NCI-H345 treated with DMSO at 0.1 percent for 48 hours (cell line): ENCODE data around the gene UBR4.
"Not testable (repeated sequence)": the region's sequence is repeated elsewhere in the genome, so short reads cannot be mapped to it uniquely, and the experiment has no call there.

Source experiments
- DNase-seq: peaks from one replicate; lab custom pipeline; 2025; ENCODE audit not compliant: unreplicated experiment; lab: John Stamatoyannopoulos, UW

UBR4 gene

DNA sequence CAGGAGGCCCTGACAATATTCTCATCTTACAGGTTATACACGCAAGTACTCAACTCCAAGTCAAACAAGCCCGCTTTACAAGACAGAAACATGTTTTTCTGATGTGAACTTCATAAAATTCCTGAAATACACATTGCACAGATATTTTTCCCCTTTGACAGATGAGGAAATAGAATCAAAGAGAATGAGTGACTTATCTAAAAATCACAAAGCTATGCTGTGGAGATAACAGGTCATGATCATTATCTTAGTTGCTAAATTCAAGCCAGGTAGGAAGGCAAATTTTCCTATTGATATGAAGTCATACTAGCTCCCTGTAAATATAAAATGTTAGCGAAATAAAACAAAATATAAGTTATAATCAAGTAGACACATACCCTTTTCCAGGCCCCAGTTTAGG lies 18.3 kb downstream of the UBR4 start:
- DNase-seq: no peak

DNA sequence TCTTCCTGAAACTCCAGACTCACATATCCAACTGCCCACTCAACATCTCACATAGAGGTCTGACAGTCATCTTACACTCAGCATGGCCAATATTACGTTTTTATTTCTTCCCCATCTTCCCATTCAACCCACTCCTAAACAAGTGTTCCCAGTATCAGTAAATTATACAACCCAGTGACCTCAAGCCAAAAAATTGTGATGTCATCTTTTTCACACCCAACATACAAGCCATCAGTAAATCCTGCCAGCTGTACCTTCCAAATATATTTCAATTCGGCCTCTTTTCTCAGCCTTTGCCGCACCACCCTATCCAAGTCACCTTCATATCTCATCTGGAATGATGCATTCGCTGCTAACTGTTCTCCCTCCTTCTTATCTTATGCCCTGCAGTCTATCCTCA lies 19.6 kb downstream of the UBR4 start:
- DNase-seq: no peak

DNA sequence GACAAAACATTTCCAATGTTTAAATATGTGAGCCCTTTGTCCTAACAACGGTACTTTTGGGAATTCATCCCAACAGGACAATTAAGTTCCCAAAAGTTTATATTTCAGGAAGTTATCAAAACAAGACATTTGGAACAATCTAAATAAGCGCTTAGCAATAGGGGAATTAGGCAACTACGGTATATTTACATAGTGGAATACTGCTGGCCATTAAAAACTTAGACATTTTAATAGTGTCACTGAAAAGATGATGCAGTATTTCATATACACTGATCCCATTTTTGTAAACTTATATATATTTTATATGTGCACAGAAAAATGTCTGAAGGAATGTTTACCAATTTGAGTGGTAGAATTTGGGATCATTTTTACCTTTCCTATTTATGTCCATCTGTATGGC lies 20.8 kb downstream of the UBR4 start:
- DNase-seq: no peak

DNA sequence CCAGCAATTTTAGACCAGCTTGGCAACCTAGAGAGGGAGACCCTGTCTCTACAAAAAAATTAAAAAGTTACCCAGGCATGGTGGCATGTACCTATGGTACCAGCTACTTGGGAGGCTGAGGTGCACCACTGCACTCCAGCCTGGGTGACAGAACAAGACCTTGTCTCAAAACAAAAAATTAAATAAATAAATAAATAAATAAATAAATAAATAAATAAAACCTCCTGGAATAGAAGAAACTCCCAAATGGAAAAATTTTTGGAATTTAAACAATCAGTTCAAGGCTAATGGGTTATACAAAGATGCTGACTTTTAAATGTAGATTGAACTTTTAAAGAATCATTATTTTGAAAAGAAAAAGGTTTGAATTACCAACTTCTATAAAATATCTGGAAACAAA lies 22.2 kb downstream of the UBR4 start:
- no peak for DNase-seq

DNA sequence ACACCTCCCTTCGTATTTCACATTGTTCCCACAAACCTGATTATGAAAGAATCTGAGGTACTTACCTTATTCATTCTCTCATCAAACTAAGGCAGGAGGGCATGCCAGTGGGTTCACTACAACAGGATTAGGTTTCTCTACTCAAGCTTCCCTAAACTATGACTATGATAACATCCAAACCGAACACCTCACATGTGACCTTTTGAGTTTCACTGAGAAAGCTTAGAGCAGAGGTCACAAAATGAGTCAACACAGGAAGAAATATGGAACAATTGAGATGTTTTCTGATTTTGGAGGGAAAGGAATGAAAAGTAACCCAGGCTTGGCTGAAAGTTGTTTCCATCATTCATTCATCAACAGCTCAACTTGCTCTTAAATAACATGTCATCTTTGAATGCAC lies 24.1 kb downstream of the UBR4 start:
- DNase-seq: no peak

DNA sequence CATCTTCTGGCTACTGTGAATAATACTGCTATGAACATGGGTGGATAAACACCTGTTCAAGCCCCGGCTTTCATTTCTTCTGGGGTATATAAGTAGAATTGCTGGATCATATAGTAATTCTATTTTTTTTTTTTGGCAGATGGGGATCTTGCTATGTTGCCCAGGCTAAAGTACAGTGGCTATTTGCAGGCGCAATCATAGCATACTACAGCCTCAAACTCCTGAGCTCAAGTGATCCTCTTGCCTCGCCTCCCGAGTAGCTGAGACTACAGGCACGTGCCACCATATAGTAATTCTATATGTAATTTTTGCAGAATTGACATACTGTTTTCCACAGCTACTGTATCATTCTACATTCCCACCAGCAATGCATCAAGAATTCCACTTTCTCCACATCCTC lies 27.8 kb downstream of the UBR4 start:
- DNase-seq: no peak

DNA sequence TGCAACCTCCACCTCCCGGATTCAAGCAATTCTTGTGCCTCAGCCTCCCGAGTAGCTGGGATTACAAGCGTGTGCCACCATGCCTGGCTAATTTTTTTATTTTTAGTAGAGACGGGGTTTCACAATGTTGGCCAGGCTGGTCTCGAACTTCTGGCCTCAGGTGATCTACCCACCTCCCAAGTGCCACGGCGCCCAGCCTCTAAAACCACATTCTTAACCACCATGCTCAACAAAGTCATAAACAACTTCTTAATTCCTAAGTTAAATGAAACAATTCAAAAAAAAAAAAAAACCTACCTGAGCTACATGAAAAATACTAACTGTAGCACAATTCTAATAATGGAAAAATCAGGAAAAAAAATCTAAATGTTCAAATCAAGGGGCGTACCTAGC lies 29.8 kb downstream of the UBR4 start:
- not testable (repeated sequence) for DNase-seq

DNA sequence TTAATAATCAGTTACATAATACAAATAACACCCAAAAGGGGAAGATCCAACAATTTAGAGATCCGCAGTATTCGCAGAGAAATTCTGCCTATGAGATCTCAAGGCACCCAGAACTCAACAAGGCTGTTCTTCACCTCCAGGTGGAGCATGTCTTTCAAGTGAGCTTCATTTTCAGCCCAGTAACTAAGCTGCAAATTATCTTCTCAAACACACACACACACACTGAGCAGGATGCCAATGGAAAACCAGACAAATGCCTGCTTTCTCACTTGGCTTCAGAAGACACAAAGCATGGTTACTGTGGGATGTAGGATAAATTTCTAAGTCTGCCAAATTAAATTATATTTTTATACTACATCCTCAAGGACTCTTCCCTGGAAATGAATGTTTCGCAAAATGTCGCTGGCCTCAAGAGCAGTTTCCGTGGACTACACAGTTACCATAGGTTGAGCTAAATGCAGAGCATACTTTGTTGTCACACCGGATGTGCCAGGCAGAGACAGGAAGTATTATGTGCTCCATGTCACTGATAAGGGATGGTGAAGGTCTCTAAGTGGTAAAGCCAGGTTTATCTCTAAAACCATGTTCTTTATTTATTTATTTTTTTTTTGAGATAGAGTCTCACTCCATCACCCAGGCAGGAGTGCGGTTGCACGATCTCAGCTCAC lies 30.3 kb downstream of the UBR4 start:
- DNase-seq: no peak

DNA sequence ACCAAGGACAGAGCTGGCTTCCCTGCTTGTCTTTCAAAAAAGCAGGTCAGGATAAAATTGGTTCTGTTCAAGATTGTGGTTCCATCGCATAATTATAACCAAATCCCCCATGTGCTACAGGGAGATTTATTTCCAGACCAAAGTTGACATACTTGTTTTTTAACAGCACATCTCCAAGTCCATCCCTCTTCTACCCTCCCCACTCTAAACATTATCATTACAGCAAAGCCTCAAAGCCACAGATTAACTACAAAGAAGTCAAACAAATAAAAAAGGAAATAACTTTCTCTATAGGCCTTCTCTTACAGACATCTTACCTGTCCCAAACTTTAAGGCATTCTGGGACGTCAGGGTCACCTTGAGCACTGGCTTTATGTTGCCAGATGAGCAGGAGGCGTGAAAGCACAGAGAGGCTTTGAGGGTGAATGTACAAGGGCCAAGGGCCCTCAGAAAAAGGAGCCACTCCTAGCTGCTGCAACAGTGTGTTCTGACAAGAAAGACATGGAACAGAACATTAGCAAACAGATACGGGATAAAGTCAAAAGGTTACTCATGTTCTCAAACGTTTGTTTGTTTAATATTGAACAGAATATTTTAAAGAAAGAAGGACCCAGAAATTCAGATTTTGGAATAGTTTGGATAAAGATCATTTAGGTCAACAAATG lies 31.2 kb downstream of the UBR4 start:
- no peak for DNase-seq

DNA sequence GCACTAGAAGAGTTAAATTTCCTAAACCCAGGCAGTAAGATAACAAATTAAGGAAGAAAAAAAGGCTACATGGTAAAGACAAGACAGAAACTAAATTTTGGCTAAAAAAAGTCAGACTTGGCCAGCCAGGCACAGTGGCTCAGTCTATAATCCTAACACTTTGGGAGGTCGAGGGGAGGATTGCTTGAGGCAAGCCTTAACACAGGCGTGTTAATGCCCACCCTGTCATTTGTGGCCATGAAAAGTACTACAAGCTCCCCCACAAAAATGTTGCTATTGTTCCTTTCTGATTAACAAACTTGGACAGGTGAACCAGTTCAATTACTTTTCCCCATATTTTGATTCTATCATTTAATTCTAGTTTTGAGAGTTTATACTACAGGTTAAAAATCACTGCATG lies 32.3 kb downstream of the UBR4 start:
- no peak for DNase-seq

DNA sequence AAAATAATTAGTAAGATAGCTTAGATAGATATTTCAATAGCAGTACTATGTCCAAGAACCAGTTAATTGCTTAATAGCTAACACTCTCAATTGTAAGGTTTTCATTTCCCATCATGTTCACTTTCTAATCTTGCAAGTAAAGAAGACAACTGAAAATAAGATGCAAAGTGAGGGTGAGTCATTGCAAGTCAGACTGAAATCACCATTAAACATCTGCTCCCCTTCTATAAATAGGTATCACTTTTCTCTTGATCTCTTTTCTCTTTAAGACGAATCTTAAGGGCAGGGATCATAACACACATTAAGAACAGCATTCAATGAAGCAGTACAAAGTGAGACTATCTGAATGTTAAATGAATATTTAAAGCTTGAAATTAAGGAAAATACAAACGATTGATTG lies 40.4 kb downstream of the UBR4 start:
- DNase-seq: no peak

DNA sequence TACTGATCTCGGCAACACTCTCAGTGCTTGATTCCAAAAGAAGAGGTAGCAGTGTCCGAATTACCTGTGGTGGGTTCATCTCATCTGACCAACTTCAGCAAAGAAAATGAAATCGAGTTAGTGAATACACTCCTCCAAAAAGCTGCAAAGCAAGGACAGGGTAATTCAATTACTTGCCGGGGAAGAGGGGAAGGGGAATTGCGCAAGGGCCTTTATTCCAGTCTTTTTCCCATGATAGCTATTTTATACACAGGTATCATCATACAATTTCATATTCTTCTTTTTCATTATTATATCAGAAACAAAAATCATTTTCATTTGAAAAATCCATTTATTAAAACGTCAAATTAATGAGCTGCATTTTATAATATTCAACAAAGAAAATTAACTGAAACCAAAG lies 42.9 kb downstream of the UBR4 start:
- DNase-seq: no peak

DNA sequence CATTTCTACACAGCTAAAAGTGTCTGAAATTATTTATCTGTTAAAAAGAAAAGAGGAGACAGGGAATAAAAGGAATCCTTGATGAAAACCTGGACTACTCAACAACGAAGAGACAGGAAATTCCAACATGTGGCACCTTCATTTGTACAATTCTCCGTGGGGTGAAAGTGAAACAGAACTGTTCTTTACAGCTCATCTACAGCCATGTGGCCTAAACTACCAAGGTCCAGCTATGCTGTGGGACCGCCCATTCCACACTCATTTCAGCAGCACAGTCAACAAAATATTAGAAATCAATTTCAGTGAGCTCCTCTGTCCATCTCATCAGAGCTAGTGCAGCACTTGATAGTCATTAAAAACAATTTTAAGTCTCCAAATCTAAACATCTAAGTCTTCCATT lies 44.0 kb downstream of the UBR4 start:
- no peak for DNase-seq

DNA sequence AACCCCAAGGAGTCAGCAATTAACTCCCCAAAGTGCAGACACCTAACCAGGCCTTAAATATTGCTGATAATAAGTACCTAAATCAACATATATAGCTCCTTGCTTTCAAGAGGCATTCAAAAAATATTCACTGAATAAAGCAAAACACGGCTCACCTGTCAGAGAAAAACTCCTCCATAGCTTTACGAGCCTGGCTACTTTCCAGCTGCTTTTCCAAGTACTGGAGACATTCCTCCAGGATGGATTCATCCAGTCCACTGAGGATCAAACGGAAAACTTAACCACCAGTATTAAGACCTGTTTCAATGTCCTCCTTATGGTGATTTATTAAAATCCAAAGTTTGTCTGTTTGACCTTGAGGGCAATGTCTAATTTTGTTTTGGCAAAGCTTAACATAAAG lies 44.6 kb downstream of the UBR4 start:
- no peak for DNase-seq

DNA sequence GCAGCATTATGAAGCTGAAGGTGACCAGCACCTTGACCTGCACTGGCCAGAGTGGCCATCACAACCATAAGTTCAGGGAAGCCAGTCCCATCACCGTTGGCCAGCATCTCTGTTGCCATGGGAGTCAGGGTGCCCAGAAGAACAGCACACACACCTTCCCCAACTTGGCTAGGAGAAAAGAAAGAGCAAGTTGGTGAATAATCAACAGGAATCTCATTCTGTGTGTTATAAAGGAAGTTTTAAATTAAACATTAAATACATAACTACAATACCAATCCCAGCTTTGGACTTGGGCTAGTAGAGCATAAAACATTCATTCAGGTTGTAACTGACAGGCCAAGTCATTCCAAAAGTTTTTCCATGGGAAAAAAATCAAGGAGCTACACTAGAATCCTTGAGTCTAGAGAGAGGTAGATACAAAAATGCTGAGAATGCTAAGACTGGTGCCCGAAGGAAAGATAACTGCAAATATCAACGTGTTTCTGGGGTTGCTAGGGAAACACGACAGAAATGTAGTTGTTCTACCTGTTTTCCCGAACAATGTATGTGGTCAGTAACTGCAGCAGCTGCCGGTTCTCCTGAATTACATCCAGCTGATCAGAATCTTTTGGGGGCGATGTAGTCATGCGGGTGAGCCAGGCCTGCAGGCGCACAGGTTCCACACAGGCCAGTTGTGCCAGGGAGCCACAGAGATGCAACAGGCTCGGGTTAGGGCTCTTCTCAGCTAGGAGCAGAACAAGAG lies 45.6 kb downstream of the UBR4 start:
- no peak for DNase-seq

DNA sequence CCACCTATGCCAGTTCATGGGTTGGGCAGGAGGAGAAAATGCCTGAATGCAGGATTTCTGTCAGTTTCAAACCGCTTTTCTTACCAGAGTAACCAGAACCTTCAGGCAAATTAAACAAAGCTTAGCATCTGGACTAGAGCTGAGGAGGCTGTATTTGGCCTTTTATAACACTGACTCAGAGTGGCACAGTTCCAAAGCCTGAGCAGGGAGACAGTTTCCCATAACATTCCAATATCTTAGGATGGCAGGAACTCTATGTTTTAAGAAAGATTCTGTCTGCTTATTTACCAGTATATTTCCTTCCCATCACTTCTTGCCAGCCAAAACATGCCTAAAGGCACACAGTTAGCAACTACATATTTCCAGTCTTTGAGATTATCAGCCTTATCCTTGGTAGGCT lies 46.8 kb downstream of the UBR4 start:
- no peak for DNase-seq

DNA sequence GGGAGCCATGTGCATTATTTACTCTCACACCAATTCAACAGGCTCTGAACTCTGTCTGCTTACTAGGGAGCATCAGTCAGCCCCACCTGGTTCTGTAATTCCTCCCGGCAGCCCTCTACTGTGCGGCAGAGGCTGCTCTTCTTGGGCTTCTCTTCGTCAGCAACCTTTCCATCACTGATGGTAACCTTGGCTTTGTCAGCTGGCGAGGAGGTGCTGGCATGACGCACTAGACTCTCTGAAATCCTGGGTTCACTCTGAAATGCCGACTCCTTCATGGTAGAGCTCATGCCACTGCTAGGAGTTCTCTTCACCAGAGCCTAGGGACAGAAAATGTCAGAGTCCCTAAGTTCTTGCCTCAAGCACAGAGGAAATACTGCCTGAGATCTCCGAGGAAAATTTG lies 49.2 kb downstream of the UBR4 start:
- no peak for DNase-seq

DNA sequence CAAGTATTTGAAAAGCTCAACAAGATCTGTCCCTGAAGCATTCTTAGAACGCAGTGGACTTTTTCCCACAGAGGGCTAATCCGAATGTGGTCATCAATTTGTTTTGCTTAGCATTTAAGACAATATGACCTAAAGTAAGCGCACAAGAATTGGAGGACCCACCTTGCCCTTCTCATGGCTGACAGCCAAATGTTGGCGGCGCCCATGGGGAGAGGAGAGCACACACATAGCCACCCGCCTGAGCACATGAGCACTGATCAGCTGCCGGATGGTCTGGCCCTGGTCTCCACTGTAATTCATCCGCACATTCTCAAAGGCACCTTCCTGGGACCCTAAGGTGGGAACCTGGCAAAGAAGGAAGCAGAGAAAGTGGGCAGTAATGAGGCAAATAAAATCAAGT lies 52.4 kb downstream of the UBR4 start:
- DNase-seq: no peak

DNA sequence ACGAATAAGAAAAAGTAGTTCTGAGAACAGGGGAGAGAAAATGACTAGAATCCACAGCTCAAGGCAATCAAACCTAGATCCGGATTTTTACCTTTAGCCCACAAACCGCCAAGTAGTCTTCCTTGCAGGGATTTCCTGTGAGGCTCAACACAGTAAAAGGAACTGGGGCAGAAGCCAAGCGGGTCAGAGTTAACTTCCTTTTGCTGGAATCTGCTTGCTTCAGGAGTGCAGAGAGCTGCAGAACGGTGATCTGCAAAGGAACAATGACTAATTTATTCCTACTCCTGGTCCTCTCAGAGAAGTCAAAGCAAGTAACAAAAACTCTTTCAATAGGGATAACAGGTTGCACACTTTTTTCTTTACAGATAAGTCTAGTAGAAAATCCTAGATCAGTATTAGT lies 53.4 kb downstream of the UBR4 start:
- no peak for DNase-seq

DNA sequence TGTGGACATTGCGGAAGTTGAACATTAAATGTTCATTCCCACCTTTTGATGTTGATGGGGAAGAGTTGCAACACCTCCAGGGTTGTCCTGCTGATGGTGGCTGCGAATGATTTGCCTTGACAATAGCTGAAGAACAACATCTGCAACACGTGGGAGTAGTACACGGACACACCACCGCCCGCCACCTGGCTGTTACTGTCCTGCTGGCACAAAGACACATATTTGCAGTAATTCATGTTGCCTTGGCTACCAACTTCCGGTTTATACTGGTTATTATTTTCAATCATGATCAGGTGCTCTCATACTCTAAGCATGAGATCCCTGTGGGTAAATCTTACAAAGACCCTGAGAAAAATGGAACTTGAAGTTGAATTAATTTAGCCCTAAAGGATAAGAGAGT lies 55.2 kb downstream of the UBR4 start:
- DNase-seq: no peak

DNA sequence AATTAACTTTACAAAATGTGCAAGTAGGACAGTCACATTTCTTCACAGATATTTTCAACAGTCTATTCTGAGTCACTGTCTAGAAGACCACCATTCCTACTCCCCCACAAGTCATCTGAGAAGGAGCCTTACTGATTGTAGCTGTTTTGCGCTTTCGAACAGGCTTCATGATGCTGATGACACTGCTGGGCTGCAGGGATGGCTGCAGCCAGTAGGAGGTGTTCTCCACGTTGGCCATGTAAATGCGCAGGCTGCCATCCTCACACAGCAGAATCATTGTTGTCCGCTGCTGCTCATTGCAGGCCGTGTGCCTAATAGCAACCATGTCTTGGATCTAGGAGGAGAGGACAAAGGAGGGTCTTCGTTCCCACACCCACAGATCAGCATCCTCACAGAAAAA lies 56.9 kb downstream of the UBR4 start:
- DNase-seq: no peak

DNA sequence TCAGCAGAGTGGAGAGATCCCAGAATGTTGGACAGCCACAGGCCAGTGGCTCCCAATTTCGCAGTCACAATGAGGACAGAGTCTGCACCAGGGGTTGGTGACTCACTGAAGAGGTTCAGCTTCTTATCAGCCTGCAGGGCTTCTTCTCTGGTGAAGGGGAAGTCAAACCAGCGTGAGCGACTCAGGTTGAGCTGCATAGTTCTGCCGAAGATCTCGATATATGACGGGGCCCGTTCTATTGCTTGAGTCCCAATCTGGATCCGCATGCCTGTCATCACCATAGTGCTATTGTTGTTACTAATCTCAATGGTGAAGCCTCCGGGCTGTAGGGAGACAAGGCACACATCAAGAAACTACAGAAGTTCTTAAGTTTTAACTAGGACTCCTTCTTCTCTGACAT lies 58.5 kb downstream of the UBR4 start:
- no peak for DNase-seq

DNA sequence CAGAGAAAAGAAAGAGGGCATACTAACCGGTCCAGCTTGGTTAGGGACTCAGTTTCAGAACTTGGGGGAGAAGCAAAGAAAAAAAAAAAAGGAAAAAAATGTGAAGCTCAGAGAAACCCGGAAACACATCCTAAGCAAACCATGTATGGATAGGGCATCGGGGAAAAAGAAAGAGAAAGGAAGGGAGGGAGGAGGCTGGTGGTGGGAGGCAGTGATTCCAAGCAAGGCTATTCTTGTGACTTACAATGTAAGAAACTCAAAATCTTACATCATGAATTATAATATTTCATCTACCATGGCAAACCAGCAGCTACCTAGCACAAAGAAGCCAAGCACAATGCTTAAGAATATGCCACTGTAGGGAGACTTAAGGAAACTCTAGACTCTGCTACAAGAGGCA lies 60.3 kb downstream of the UBR4 start:
- DNase-seq: no peak
